HG03575 (cell line): ENCODE data around the gene CHD3.

ENCODE experiments used
- ATAC-seq: cut with Tn5 transposase; IDR thresholded peaks from one replicate; pipeline ENCODE4 v1.9.1; 2021; ENCODE audit not compliant: unreplicated experiment, insufficient number of reproducible peaks, low FRiP score; ENCODE audit errors: extremely low read depth

The CHD3 gene

GRCh38 chr17:7887482-7888183 is 956 bp upstream of the CHD3 start:
- no peak for ATAC-seq

GRCh38 chr17:7889166-7889955 is 772 bp downstream of the CHD3 start:
- ATAC-seq, result no peak

GRCh38 chr17:7893187-7893880 is 4.7 kb downstream of the CHD3 start:
- ATAC-seq, result no peak

- ATAC-seq, result no peak
These were observed 5.6 kb downstream of the CHD3 start for GRCh38 chr17:7894226-7894625.

GRCh38 chr17:7894866-7895265 is 6.3 kb downstream of the CHD3 start:
- ATAC-seq, result no peak

- ATAC-seq, result no peak
These were observed 8.5 kb downstream of the CHD3 start for GRCh38 chr17:7897090-7897489.

- no peak for ATAC-seq
These were observed 9.2 kb downstream of the CHD3 start for GRCh38 chr17:7897773-7898172.

- ATAC-seq, result no peak
These were observed 14.8 kb downstream of the CHD3 start for GRCh38 chr17:7903154-7904103.

GRCh38 chr17:7909089-7909488 is 20.5 kb downstream of the CHD3 start:
- ATAC-seq, result no peak

GRCh38 chr17:7910281-7910680 is 21.7 kb downstream of the CHD3 start:
- ATAC-seq, result no peak

GRCh38 chr17:7910711-7911110 is 22.1 kb downstream of the CHD3 start:
- no peak for ATAC-seq

- ATAC-seq, result no peak
These were observed 22.5 kb downstream of the CHD3 start for GRCh38 chr17:7911116-7911515.

- ATAC-seq, result no peak
These were observed 24.4 kb downstream of the CHD3 start for GRCh38 chr17:7912927-7913524.

GRCh38 chr17:7915179-7915610 is 26.6 kb downstream of the CHD3 start:
- no peak for ATAC-seq

GRCh38 chr17:7915611-7916384 is 27.2 kb downstream of the CHD3 start, which contains the start of gene RNF227:
TSS of gene RNF227 (minus strand) at chr17:7916289. CDS start at chr17:7916195, 94 bp downstream.
- no peak for ATAC-seq

GRCh38 chr17:7916385-7916682 is 27.7 kb downstream of the CHD3 start:
- no peak for ATAC-seq

GRCh38 chr17:7916808-7917207 is 28.2 kb downstream of the CHD3 start:
- no peak for ATAC-seq

- ATAC-seq, result no peak
These were observed 33.8 kb downstream of the CHD3 start for GRCh38 chr17:7922269-7922844.
